ENCODE measurements around the gene HOXA1.

HOXA1 gene

DNA sequence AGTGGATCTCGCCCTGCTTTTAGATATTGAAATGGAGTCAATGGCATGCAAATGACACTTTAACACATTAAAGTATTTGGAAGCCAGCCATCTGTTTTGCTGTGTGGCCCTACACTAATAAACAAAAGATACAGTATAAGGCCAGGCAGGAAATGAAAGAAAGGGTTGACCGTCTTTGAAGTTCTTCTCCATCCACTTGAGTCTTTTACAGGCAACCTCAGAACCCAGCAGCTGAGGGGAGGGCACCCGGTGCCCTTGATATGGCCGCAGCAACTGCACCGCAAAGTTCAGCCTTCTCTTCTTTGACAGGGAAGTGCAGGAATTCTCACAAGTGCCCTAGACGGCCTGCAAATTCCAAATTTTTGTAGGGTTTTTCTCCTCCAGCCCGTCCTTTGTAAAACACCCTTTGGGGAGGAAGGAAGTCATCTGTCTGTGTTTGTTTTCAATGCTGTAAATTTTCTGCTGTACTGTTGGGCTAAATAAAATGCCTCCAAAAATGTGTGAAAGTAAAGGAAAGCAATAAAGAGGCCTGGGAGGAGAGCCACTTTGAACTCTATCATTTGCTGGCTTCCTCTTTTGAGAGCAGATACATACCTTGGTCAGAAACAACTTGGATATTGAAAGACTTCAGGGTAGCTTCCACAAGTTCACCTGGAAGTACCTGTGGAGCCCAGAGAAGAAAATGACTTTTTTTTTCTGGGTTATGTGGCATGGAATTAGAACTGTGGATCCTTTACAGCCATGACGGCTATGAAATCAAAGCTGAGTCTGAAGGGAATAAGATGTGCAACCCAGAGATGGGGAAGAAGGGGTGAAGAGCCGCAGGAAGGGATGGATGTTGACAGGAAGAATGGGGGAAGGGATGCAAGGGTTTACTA is 3.6 kb downstream of the HOXA1 start:
- H3K27ac ChIP-seq (replicated peaks) = no peak overlapping the region
- no peak for DNase-seq (ENCODE audit: low read depth in 1 of 2, low spot score in 1 of 2)
- no peak overlapping the region for H3K4me3 ChIP-seq (replicated peaks; ENCODE audit: insufficient read depth, low read length)
- TF ChIP-seq GABPA (IDR thresholded peaks at IDR 0.05; ENCODE audit: low read depth) = no peak
- peak; percentile 57; the same call in 1 of the 2 replicates for TF ChIP-seq SPI1 (IDR thresholded peaks at IDR 0.05; ENCODE audit: borderline replicate concordance, low read depth)
- peaks cover 40% of the 10 kb centered on the region for H3K27me3 ChIP-seq (ENCODE audit: insufficient read depth, poor library complexity, severe bottlenecking)

DNA sequence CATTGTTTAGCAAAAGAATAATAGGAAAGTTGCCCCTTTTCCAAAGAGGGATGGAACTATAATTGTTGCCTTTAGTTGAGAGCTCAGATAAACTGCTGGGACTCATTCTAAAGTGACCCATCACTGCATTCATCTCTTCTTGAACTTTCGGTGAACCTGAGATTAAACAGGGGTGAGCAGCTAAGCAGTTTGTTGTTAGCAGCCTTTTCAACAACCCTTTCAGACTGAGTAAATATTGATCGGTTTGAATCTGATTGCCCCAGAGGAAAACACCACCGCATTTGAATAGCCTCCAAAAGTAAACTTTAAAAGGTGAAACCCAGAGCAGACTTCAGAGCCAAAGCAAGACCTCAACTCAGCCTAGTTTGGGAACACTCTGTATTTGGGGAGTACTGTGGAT is 4.7 kb downstream of the HOXA1 start:
- Histone ChIP-seq H3K4me3 (replicated peaks; ENCODE audit: insufficient read depth, low read length) (no peak overlapping the region), H3K27ac (replicated peaks) (no peak overlapping the region), H3K27me3 (ENCODE audit: insufficient read depth, poor library complexity, severe bottlenecking) (peaks cover 40% of the 10 kb centered on the region)
- no peak for TF ChIP-seq GABPA (IDR thresholded peaks at IDR 0.05; ENCODE audit: low read depth)
- TF ChIP-seq SPI1 (IDR thresholded peaks at IDR 0.05; ENCODE audit: borderline replicate concordance, low read depth) = no peak
- DNase-seq (ENCODE audit: low read depth in 1 of 2, low spot score in 1 of 2) = no peak

DNA sequence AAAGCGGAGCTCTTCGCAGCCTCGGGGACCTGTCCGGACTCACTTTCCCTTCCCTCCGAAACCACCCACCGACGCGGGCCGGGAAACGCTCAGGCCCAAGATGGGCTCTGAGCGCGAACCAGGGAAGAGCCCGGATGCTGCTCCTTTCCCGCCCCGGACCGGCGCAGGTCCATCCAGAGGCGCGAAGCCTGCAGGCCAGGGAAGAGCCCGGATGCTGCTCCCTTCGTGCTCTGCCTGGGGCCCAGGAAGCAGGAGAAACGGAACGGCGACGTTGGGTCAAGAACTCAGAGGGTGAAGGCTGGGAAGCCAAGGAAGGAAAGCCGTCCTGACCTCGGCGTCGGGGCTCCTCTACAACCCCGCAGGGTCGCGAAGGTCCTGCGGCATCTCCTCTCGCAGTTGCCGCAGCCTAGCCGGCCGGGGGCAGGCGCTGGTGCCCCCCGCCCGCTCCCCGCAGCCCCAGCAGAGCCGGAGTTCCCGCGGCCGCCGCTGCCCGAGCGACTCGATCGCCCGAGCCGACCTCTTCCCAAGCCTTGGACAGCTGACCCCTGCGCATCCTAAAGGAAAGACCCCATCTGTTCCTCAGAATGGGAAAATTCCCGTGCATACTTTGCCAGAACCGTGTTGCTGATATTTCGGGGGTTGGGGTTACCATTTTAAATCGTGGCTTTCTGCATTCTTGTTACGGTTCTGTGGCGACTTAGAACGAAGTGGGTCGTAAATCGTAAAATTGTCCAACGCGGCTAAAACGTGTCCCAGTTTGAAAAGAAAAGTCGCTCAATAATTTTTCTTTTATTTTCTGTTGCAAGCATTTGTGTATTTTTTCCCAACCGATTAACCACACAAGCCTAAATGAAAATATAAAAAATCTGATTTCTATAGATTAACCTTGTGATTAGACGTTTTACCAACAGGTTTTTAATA is 7.5 kb downstream of the HOXA1 start:
- H3K4me3 ChIP-seq (replicated peaks; ENCODE audit: insufficient read depth, low read length) = no peak overlapping the region
- DNase-seq (ENCODE audit: low read depth in 1 of 2, low spot score in 1 of 2) = no peak
- no peak for TF ChIP-seq GABPA (IDR thresholded peaks at IDR 0.05; ENCODE audit: low read depth)
- no peak for TF ChIP-seq REST (IDR thresholded peaks at IDR 0.05; ENCODE audit: insufficient replicate concordance, low read depth)
- TF ChIP-seq POLR2AphosphoS5 (IDR thresholded peaks at IDR 0.05; ENCODE audit: low read depth) = no peak
- no peak for TF ChIP-seq CTCF (IDR thresholded peaks at IDR 0.05; ENCODE audit: insufficient read depth, low read length)
- TF ChIP-seq SPI1 (IDR thresholded peaks at IDR 0.05; ENCODE audit: borderline replicate concordance, low read depth) = no peak
- H3K27ac ChIP-seq (replicated peaks) = no peak overlapping the region
- H3K27me3 ChIP-seq (ENCODE audit: insufficient read depth, poor library complexity, severe bottlenecking) = peaks cover 32% of the 10 kb centered on the region

DNA sequence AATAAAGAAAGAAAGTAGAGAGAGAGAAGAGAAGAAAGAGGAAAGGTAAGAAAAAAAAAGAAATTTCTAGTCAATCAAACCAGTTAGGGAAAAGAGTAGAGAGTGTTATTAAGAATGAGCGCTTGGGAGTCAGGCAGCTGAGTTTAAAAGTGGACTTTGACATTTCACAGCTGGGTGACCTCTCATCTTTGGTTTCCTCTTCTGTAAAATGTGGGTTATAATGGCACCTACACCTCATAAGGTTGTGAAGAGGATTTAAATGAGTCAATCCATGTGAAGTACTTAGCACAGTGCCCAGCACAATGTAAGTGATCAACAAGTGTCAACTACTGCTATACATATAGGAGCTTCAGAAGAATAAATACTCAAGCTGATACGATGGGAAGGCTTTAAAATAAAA is 12.2 kb downstream of the HOXA1 start:
- peaks cover 8% of the 10 kb centered on the region for H3K27me3 ChIP-seq (ENCODE audit: insufficient read depth, poor library complexity, severe bottlenecking)
- DNase-seq (ENCODE audit: low read depth in 1 of 2, low spot score in 1 of 2) = no peak
- H3K27ac ChIP-seq (replicated peaks) = no peak overlapping the region
- TF ChIP-seq REST (IDR thresholded peaks at IDR 0.05; ENCODE audit: insufficient replicate concordance, low read depth) (no peak), GABPA (IDR thresholded peaks at IDR 0.05; ENCODE audit: low read depth) (no peak), POLR2AphosphoS5 (IDR thresholded peaks at IDR 0.05; ENCODE audit: low read depth) (no peak), CTCF (IDR thresholded peaks at IDR 0.05; ENCODE audit: insufficient read depth, low read length) (no peak), SPI1 (IDR thresholded peaks at IDR 0.05; ENCODE audit: borderline replicate concordance, low read depth) (no peak)
- no peak overlapping the region for H3K4me3 ChIP-seq (replicated peaks; ENCODE audit: insufficient read depth, low read length)

Measured in HL-60 (cell line).